Erythroblast (primary cell): ENCODE measurements around the gene CD79A.

Experiments used
- DNase-seq, 2 experiments: peaks; one replicate each; lab custom pipeline; 2025; lab: John Stamatoyannopoulos, UW
- GATA1 ChIP-seq: IDR thresholded peaks from 2 replicates; pipeline ENCODE4 v1.6.1; 2011; ENCODE audit warnings: low read depth, mild to moderate bottlenecking, control low read depth, low read length, moderate library complexity
- POLR2A ChIP-seq: IDR thresholded peaks from 2 replicates; pipeline ENCODE4 v1.6.1; 2011; ENCODE audit warnings: mild to moderate bottlenecking, low read length

The CD79A gene

GRCh38 chr19:41883821-41884733 lies 7.0 kb downstream of the CD79A start:
- peak; percentile 97 to 98 for DNase-seq
- TF ChIP-seq GATA1 = no peak
- TF ChIP-seq POLR2A = peak; percentile 66

DNA sequence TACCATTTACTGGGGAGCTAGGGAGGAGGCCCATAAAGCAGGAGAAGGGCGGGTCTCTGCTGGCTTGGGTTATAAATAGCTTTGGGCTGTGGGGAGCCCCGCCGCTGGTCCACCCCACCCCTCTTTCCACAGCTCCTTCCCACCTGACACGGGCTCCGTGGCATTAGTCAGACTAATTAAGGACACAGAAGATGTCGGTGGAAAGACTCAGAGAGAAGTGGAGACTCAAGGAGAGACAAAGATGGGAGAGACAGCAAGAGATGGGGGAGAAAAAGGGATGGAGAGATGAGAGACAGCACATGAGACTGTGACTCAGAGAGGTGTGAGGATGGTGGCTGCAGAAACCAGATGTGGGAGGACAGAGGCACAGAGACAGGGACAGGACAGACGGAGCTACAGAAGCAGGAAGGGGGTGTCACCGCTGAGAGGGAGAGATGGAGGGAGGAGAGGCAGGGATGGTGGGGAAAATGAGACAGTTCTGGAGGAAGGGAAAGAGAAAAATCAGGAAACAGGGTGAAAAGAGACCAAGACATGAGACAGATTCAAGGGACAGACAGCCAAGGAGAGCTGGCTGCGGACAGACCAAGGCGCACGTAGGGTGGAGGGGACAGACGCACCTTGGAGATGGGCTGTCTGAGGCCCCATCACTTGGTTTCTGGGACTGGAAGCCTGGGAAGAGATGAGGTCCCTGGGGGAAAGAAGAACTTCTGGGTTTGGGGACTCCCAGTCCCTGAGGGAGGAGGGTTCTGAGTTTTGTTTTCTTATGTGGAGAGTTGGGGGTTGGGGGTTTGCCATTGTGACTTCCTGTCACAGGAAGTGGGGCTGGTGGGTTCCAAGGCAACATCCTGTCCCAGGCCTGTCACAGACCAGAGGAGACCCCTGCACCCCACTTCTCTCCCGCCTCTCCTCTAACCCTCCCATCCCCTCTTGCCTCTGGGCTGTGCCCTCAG lies 10.0 kb downstream of the CD79A start:
- TF ChIP-seq GATA1 (no peak), POLR2A (no peak)
- no peak for DNase-seq

GRCh38 chr19:41887711-41888382 lies 10.8 kb downstream of the CD79A start:
- no peak for DNase-seq
- TF ChIP-seq POLR2A (no peak), GATA1 (no peak)

DNA sequence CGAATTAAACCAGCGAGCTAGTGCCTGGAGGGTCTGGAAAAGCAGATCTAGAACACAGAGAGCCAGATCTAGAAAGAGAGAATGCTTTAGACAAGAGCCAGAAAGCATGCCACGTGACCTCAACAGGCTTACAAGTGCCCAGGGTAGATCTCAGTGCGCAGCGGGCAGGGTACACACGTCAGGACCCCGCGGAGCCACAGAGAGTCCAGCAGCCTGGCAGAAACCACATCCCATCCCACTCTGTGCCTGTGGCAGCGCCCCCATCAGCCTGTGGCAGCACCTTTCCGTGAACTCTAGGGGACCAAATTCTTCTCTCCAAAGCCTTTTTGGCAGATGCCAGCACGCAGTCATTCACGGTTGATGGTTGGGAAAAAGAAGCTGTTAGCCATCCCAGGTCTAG lies 11.8 kb downstream of the CD79A start:
- DNase-seq = no peak
- TF ChIP-seq POLR2A (no peak), GATA1 (no peak)

DNA sequence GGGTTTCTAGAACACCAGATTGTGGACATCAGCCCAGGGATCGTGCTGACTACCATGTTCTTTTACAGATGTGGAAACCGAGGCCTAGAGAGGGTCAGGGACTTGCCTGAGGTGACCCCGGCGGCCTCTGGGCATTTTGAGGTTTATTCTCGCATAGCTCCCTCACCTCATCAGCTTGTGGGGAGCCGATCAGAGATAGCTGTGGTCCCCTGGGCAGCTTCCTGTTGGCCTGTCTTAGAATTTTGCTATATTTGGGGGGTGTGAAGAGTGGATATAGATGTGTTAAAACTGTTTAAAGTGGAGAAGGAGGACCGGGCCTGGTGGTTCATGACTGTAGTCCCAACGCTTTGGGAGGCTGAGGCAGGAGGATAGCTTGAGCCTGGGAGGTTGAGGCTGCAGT lies 12.8 kb downstream of the CD79A start:
- DNase-seq = no peak
- TF ChIP-seq GATA1 (no peak), POLR2A (no peak)

GRCh38 chr19:41890936-41891335 lies 13.9 kb downstream of the CD79A start:
- DNase-seq = no peak
- TF ChIP-seq POLR2A = no peak
- no peak for TF ChIP-seq GATA1

DNA sequence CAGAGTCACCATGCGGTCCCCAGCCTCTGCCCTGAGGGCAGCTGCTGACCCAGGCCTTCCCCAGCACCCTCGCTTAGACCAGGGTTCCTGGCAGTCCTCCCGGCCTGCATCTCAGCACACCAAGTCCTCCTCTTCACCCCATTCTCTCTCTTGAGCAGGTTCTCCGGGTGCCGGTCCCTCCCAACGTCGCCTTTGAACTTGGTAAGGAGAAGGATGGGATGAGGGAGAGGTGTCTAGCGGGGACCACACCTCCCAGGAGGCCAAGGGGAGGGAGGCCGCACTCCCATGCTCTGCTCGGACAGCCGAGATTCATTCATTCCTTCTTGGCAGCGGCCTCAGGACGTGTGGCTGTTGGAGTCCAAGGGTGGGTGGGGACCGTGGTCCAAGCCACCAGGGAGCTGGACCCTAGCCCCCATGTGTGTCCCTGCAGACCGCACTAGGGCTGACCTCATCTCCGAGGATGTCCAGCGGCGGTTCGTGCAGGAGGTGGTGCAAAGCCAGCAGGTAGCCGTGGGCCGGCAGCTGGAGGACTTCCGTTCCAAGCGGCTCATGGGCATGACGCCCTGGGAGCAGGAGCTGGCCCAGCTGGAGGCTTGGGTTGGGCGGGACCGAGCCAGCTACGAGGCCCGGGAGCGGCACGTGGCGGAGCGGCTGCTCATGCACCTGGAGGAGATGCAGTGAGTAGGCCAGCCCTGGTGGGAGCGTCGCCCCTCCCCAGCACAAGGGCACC lies 15.3 kb downstream of the CD79A start:
- DNase-seq = no peak
- TF ChIP-seq POLR2A (no peak), GATA1 (no peak)

DNA sequence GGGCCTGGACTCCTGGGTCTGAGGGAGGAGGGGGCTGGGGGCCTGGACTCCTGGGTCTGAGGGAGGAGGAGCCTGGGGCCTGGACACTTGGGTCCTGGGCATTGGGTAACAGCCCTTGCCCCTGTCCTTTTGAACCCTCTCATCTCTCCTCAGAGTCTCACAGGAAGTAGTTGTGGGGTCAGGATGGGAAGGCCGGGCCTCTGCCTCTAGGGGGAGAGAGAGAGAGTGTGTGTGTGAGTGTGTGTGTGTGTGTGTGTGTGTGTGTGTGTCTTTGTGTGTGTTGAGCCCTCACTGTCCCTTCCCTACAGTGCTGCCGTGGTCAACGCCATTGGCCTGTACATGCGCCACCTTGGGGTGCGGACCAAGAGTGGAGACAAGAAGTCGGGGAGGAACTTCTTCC lies 16.8 kb downstream of the CD79A start:
- TF ChIP-seq GATA1 (no peak), POLR2A (no peak)
- DNase-seq = peak in 1 of 2 experiments; percentile 49

DNA sequence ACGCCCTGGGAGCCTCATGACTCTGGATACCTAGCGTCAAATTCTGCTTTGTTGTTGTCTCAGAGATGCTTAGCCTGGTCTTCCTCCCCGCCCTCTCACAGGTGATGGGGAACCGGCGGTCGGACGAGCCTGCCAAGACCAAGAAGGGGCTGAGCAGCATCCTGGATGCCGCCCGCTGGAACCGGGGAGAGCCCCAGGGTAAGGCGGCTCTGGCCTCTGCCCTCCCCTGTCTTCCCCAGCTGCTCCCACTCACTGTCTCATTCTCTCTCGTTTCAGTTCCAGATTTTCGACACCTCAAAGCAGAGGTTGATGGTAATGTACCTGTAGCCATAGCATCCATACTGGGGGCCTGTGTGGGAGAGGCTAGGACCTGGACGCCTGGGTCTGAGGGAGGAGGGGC lies 17.3 kb downstream of the CD79A start:
- TF ChIP-seq GATA1 = no peak
- TF ChIP-seq POLR2A = no peak

DNA sequence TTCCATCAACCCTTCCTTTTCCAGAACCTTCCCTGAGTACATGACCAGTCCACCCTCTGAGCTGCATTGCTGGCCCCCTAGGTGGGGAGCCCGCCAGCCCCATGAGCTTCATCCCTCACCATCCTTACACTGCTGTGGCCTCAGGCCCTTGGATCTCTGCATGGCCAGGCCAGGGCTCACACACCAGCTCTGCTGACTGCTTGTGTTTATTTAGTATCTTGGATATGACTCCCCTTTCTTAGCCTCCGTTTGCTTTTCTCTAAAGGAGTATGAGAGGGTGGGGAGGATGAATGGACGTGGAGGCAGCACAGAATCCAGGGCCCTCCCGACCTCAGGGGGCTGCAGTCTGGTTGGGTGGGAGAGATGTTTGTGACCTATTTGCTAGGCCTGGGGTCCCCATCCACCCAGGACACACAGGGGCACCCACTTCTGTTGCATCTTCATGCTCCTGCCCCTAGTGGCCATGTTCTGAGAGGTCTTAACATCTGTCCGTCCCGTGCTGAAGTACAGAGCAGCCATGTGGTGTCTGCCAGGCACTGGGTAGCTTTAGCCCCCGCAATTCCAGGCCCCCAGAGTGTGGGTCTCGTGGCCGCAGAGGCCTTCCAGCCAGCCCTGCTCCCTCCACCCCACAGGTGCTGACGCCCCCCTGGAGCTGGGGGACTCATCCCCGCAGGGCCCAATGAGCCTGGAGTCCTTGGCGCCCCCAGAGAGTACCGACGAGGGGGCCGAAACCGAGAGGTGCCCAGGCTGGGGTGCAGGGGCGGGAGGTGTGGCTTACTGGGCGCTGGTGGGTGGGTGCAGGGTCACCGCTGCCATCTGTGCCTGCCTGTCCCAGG lies 18.9 kb downstream of the CD79A start:
- no peak for DNase-seq
- TF ChIP-seq POLR2A = no peak
- TF ChIP-seq GATA1 = no peak

More for the DNA sequence above, 17.3 kb downstream of the CD79A start:
- DNase-seq = no peak

GRCh38 chr19:41896581-41896942 lies 19.5 kb downstream of the CD79A start:
- DNase-seq = no peak
- TF ChIP-seq POLR2A (no peak), GATA1 (no peak)

- no peak for DNase-seq
- TF ChIP-seq GATA1 (no peak), POLR2A (no peak)
Measured at GRCh38 chr19:41897181-41897580, 20.1 kb downstream of the CD79A start.
